GM18520 (cell line): ENCODE measurements around the gene KIAA1217.

Source experiments
- ATAC-seq: cut with Tn5 transposase; IDR thresholded peaks from one replicate; pipeline ENCODE4 v1.9.1; 2021; ENCODE audit not compliant: unreplicated experiment

Gene KIAA1217

DNA sequence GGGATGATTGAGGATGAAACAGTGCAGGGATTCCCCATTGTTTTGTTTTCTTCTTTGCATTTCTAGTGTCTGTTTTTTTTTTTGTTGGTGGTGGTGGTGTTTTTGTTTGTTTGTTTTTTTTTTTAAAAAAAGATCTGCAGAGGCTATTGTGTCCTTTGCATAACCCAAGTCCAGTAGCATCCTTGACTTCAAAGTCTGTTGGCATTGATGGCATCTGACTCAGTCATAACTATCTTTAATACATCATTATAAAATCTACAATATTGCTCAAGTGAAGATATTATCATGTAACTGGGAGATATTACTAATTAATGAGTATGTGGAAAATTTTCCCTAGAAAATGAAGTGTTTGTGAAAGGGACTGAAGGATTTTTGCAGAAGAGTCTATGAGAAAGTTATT, 70.2 kb downstream of the KIAA1217 start:
- no peak for ATAC-seq

DNA sequence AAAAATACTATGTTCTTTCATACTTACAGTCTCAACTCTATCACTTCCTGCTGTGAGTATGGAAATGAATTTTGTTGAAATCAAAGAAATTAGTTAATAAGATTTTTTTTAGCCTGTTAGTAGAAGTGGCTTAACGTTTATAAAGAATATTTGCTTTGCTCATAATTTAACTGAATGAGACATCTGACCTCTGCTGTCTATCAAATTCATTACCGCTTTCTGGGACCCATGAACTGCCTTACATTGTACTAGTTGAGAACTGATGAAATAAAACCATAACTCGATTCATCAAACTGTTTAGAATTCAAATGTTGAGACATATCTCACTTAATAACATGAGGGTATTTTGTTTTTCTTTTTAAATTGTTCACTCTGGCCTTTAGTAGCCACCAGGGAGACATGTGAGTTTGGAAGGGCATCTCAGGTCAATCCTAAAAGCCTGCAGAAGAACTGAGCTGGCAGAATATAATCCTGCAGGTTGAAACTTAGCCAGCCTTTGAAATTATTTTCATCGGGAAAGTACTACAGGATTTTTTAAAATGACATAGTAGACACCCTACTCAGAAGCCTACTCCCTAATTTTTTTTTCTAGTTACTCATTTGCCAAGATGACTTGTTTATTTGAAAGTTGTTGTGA, 78.7 kb downstream of the KIAA1217 start:
- no peak for ATAC-seq

DNA sequence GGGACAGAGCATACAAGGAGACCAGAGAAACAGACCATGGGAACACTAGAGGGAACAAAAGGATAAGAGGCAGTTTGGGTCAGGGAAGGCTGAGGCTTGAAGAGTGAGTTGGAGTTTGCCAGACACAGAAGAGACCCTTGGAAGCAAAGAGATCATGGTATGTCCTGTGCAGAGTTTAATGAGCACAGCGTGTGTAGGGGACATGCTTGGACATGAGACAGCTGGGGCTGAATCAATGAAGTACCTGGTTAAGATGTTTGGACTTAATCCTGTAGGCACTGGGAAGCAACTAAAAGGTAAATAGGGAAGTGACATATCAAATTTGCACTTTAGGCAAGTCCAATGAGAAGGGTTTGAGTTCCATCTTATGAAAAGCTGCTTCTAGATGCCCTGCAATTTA, 79.6 kb downstream of the KIAA1217 start:
- ATAC-seq: no peak

DNA sequence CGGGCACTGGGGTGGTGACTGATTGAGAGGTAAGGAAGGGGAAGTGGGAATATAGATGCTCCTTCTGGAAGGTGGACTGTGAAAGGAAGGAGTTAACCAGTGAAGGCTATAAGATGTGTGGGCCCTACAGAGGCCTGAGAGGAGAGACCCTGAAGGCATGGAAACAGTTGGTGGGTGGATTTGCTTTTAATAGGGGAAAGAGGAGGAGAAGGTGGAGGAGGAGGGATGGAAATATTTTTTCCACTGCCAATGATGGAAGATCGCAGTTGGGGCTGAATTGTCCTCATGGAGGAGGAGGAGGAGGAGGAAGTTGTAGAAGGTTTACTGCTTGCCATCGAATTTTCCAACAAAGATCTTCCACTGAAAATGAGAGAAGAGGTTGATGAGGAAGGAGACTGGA, 80.3 kb downstream of the KIAA1217 start:
- no peak for ATAC-seq

DNA sequence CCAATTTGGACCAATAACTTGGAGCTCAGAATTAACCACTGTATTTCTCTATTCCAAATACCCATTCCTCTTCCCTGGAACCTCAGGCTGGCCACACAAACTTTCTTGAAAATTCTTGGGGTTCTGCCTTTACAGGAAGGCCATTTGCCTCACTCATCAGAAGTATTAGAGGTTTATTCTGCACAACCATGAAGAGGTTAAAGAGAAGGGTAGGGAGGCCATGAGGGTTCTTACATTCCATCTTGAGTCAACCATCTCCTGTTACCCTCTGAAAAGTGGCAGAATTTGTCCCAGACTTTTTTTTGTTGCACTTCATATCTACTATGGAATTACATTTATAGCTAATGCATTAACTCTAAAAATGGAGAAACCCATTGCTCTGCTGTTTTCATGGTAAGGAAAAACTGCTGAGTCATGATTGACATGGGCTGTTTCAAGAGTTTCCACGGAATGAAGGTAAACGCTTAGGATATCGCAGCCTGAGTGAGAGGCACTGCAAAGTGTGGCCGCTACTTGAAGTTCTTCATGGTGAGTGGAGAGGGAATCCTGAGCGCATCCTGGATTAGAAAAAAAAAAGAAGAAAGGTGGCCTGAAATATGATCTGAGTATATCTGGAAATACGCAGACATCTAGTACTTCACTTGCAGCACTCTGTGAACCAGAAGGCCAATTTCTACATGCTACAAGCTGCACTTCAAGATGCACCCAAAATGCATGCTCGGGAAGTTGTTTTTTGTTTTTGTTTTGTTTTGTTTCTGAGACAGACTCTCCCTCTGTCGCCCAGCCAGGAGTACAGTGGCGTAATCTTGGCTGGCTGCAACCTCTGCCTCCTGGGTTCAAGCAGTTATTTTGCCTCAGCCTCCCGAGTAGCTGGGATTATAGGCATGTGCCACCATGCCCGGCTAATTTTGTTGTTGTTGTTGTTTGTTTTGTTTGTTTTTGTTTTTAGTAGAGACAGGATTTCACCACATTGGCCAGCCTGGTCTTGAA, 83.7 kb downstream of the KIAA1217 start:
- ATAC-seq: no peak

DNA sequence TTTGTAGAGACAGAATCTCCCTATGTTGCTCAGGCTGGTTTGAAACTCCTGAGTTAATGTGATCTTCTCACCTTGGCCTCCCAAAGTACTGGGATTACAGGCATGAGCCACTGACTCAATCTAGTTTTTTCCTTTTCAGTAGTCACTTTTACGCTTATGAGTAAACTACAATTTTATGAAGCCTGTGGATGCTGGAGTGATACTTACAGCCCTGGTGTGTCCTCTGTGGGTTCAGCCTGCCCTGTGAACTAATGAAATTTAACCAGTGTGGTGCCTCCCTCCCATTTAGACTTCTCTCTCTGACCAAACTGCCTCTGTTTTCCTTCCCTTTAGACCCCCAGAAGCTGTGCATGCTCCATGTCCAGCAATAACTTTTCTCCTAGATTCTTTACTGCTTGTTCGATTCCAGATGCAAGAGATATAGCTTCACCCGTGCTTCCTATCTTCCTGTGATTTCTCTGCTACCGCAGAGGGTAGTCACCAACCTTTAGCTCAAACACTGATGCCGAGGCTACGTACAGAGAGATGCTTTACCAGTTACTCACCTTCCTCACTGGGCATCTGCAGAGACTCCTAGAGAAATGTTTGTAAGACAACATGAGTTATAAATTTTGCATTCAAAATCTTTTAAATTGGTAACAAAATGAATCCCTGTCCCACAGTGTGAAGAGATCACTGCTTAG, 90.8 kb downstream of the KIAA1217 start:
- ATAC-seq: peak; percentile 68

DNA sequence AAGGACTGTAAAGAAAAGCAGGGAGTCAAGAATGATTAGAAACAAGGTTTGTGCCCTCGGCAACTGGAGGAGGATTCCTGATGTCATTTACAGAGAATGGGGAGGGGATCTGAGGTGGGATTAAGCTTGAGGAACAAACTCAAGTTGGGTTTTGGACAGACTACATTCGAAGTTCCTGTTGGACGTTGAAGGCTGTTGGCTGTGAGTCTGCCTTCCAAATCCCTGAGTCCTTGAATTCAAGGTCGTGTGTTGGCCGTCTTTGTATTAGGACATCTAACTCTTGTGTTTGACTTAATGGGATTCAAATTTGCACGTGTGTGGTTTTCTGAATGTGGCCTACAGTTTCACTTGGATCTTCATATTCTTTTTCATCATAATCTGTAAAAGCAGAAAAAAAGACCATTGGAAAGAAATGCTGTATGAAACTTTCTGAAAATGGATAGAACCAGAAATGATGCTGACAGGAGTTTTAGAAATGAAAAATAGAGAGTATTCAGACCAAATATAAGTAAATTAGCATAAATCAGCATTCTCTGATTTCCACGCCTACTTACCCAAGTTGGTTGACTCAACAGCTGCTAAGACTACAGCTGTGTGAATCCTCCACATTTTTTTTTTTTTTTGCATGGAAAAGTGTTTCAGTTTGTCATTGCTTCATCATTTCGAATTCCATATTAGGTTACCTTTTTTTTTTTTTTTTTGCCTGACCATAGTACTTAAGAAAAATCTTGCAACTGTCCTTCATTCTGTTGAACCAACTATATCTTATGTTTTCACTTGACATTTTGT, 94.8 kb downstream of the KIAA1217 start:
- no peak for ATAC-seq

DNA sequence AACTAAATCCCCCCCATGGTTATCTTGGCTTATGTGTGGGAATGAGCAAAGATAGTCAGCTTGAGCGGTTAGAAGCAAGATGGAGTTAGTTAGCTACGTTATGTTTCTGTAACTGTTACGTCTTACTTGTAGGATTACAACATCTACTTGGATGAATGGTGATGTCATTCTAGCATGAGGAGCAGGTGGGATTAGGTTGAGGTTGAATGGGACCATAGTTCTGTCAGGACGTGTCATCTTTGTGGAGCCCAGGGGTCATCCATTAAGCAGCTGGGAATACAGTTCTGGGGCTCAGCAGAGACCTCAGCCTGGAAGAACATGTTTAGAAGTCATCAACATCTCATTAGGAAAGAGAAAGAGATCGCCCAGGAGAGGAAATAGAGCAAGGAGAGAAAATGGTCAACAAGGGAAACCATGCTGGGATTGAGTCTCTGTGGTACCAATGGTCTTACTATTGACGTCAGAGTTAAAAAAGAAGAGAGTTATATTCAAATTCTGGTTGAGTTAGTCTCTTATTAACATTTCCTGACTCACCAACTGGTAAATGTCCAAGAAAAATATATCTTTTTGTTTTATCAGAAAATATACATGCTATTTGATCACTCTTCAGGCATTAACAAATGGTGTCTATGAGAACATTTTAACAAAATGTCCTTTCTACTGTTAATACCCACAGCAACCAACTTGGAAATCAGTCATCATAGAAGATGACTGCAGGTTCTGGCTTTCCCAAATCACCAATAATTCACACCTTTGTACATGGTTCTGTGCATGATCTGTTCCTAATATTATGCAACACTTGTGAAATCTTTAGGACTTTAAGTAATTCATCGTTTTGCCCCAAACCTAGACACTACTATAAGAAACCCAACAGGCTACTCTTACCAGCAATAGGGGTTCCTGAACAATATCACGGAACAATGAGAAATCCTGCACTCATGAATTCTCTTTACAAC, 96.9 kb downstream of the KIAA1217 start:
- no peak for ATAC-seq

DNA sequence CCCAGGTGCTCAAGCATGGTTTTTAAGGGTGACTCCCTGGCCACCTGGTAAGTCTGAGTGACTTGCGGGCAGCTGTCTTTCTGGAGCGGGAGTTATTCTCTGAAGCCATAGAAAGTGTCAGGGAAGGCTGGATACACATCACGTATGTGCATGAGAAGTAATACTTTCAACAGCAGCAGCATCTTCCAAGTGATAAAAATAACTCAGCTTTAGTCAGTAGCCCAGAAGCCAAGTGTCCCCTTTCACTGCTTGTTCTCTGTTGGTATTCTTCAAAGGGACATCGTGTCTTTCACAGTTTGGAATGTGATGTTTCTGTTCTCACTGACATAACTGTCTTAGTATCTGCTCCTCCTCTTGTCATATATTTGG, 97.6 kb downstream of the KIAA1217 start:
- no peak for ATAC-seq

DNA sequence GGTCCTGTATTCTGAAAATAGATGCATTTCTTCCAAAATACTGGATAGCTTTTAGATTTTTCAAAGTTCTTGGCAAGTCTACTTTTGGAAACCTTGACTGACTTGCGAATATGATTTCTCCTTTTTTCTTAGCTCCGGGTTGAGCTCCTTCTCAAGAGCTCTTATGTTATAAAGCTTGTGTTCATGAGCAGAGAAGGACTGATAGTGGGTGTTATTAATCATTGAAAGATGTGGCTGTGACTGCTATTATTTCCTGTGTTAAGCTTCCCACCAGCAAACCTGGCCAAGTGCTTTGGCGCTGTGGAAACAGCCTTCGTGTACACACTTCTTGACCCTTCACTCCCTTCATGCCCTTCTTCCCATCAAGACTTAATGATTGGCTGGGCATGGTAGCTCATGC, 98.2 kb downstream of the KIAA1217 start:
- ATAC-seq: no peak

DNA sequence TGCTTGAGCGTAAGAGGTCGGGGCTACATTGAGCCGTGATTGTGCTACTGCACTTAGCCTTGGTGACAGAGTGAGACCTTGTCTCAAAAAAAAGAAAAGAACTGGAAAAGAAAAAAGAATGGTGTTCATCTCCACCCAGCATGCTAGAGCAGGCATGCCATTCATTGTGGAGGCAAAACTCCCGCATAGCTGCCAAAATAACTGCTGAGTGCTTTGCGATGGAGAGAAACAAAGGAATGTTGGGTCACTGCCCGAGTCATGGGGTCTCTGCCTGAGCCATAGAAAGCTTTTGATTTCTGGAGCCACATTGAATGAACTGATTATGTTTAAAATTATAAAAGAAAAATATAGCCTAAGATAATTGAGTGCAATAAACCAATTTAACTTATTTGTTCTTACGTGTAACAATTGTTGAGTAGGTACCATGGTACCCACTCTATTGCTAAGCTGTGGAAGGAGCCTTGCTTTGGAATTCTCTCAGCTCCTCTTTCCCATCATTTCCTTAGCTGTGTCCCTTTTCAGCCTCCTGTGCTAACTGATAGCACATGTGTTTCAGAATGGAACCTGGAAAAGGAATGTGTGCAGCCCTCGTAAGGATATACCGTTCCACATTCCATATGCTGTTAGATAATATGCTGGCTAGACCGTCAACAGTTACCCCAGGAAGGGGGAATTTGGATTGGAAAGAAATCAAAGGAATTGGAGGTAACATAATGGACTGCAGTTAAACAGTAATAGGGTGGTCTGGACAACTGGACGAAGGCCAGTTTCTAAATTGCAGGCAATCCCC, 99.0 kb downstream of the KIAA1217 start:
- ATAC-seq: no peak

DNA sequence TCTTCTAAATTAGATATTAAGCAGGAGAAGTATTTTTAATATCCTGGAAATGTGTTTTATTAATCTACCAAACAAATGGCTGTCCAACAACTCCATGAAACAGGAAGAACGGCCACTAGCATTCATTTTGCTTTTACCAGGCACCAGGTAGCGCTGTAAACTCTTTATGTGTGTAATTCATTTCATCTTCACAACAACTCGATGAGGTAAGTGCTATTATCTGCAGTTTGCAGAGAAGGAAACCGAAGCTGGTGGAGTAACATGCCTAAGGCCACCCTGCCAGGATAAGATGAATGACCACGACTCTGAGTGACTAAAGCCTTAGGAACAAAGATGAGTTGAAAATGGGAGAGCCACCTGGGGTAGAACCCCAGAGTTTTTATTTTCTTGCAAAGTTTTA, 101.2 kb downstream of the KIAA1217 start:
- no peak for ATAC-seq

DNA sequence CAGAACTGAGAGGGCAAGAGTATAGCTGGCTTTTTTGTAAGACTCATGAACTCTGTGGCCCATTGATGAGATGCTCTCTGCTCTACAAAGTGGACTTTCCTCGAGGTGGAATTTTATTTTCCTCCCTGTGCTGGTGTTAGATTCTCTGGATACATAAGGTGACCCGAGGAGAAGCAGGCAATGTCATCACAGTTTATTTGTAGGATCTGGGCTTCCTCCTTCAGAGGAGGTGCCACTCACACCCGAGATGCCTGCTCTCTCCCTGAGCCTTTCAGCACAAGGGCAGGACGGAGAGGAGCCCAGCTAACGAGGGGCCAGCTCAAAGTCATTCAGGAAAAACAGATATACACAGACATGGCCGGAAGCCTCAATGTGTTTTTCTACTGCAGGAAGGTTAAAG, 103.0 kb downstream of the KIAA1217 start:
- no peak for ATAC-seq

DNA sequence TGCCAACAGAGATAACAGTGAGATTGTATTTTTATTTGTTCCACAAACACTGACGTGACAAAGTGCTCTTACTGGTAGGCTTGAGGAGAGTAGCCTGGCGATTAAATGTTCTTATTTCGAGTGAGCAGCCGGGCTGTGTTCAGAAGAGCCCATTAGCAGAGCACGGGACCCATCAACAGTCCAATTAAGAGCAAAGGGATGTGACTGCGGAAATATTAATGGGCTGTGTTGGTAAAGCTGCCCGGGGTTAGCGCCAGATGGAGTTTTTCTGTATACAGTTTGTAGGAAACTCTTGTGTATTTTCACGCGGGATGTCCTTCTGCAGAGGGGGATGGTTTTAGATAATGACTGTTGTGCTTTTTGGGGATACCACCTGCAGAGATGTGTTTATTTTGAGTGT, 104.3 kb downstream of the KIAA1217 start:
- no peak for ATAC-seq

DNA sequence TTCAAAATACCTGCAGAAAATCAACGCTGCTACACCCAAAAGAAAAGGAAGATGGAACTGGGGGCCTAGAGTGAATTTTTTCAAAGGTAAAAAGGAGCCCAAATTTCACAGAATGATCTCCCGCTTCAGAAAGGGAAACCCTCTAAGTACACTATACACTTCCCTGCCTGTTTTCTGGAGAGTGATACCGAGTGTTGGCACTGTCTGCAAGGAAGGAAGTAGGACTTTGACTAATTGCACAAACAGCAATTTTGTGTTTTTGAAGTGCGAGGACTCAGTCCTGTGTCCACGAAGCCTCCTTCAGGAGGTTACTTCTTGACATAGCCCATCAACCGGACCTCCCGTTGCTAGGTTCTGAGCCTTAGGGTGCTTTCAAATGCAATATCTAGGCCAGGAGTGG, 106.3 kb downstream of the KIAA1217 start:
- no peak for ATAC-seq

DNA sequence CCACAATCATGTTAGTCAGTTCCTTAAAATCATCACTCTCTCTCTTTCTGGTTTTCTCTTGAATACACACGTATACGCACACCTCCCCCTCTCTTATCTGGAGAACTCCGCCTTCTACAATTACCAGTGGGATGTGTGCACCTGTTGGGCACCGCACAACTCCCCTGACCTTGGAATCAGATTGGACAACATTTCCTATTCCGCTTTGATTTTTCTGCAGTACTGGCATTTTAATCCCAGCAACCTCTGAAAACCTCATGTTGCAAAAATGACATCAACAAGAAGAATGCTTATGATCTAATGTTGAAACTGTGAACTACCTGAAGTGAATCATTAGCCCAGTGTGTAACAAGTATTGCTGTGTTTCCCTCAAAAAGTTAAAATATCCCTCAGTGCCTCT, 109.6 kb downstream of the KIAA1217 start:
- ATAC-seq: no peak

DNA sequence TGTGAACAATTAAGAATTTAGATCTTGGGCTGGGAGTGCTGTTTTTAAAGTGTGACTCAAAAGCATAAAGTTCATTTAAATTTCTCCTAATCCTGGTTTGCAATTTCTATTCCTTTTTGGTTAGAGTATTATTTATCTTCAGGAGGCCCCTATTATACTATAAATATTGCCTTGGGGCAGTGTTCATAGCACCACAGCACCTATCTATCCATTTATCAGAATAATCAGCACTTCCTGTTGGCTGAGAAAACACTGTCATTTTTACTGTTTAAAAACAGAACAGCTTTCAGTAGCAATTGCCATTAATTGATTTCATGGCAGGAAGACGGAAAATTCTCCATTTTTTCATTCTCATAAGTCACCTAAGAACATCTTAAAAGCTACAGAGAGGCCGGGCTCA, 111.4 kb downstream of the KIAA1217 start:
- no peak for ATAC-seq

DNA sequence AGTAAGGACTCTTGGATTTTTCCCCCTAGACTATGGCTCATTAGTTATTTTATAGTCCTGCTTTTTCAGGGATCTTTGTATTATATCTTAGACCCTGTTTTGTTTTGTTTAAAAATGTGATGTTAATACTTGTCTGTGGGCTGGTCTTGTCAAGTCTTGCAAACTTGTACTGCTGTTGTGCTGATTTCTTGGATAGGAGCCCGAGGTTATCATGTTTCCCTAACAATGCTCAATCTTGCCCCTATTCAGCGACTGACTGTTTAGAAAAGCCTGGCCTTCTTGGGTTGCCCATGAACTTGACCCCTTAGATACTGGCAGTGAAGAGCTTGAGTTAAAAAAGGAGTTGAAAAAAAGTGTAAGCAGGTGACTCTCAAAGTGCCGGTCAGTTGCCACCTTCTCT, 115.7 kb downstream of the KIAA1217 start:
- ATAC-seq: no peak

DNA sequence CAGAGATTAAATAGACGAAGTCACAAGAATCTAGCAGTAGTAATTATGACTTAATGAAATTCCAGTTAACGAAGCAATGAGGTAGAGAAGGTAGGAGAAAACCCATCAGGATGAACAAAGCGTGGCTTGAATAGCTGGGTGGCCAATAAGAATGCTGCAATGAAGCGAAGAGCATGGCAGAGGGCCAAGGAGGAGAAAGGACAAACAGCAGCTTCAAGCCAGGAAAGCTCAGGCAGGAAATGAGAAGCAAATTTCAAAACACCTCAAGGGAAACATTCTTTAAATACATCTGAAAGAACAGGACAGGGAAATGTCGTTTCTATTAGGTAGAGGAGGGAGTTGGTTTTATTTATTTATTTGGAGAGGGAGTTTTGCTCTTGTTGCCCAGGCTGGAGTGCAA, 122.5 kb downstream of the KIAA1217 start:
- no peak for ATAC-seq
